SK-N-SH treated with all-trans-retinoic acid at 6 μM for 48 hours (cell line): Measurements from ENCODE around the gene PTOV1.

Experiments
- ATAC-seq: fragments of 200-7000 bp; cut with Tn5 transposase; 3 replicates; pipeline ENCODE4 v1.9.1; 2020; ENCODE audit warnings: mild to moderate bottlenecking, moderate library complexity
- BACH2 ChIP-seq: fragments of 250-450 bp; sonication (Bioruptor Pico); IDR thresholded peaks from 2 replicates; pipeline ENCODE4 v1.9.0; 2021; ENCODE audit warnings: mild to moderate bottlenecking, borderline replicate concordance
- ESRRG ChIP-seq: fragments of 250-450 bp; sonication (Bioruptor Pico); IDR thresholded peaks from 2 replicates; pipeline ENCODE4 v1.6.1; 2021; ENCODE audit warnings: mild to moderate bottlenecking
- GLIS3 ChIP-seq: fragments of 250-450 bp; sonication (Bioruptor Pico); IDR thresholded peaks from 2 replicates; pipeline ENCODE4 v1.5.0; 2020; ENCODE audit warnings: mild to moderate bottlenecking, moderate library complexity
- ISL1 ChIP-seq: fragments of 250-450 bp; sonication (Bioruptor Pico); IDR thresholded peaks from 2 replicates; pipeline ENCODE4 v2.1.2; 2022; ENCODE audit warnings: mild to moderate bottlenecking, moderate library complexity
- POU6F1 ChIP-seq: fragments of 250-450 bp; sonication (Bioruptor Pico); IDR thresholded peaks from 2 replicates; pipeline ENCODE4 v1.8.0; 2021; ENCODE audit warnings: low read depth, mild to moderate bottlenecking, moderate library complexity, borderline replicate concordance
- PPARA ChIP-seq: fragments of 250-450 bp; sonication (Bioruptor Pico); IDR thresholded peaks from 2 replicates; pipeline ENCODE4 v1.5.0; 2020; ENCODE audit warnings: mild to moderate bottlenecking, borderline replicate concordance
- RARB ChIP-seq: fragments of 250-450 bp; sonication (Bioruptor Pico); IDR thresholded peaks from 2 replicates; pipeline ENCODE4 v1.8.0; 2021; ENCODE audit warnings: mild to moderate bottlenecking, moderate library complexity
- SNAI2 ChIP-seq: fragments of 250-450 bp; sonication (Bioruptor Pico); IDR thresholded peaks from 2 replicates; pipeline ENCODE4 v1.5.0; 2020; ENCODE audit warnings: mild to moderate bottlenecking, moderate library complexity
- TCF4 ChIP-seq: fragments of 250-450 bp; sonication (Bioruptor Pico); IDR thresholded peaks from 2 replicates; pipeline ENCODE4 v1.8.0; 2021; ENCODE audit warnings: mild to moderate bottlenecking, moderate library complexity, borderline replicate concordance
- TOX ChIP-seq: fragments of 250-450 bp; sonication (Bioruptor Pico); IDR thresholded peaks from 2 replicates; pipeline ENCODE4 v1.8.0; 2021; ENCODE audit warnings: mild to moderate bottlenecking, moderate library complexity, borderline replicate concordance
- TSHZ2 ChIP-seq: fragments of 250-450 bp; sonication (Bioruptor Pico); IDR thresholded peaks from 2 replicates; pipeline ENCODE4 v1.5.0; 2020; ENCODE audit warnings: mild to moderate bottlenecking, moderate library complexity
- ZFP3 ChIP-seq: fragments of 250-450 bp; sonication (Bioruptor Pico); IDR thresholded peaks from 2 replicates; pipeline ENCODE4 v1.5.0; 2020; ENCODE audit warnings: mild to moderate bottlenecking, moderate library complexity
- ZFP30 ChIP-seq: fragments of 450-650 bp; formaldehyde crosslinking; IDR thresholded peaks from 2 replicates; pipeline ENCODE4 v1.5.0; 2022; ENCODE audit warnings: mild to moderate bottlenecking, moderate library complexity
- ZNF565 ChIP-seq: fragments of 450-650 bp; formaldehyde crosslinking; conservative IDR thresholded peaks from 2 replicates; pipeline ENCODE4 v1.5.0; 2020; ENCODE audit warnings: low read depth, mild to moderate bottlenecking, moderate library complexity
- ZNF70 ChIP-seq: fragments of 450-650 bp; formaldehyde crosslinking; IDR thresholded peaks from 2 replicates; pipeline ENCODE4 v1.5.0; 2020; ENCODE audit warnings: mild to moderate bottlenecking, moderate library complexity
- ZNF8 ChIP-seq: fragments of 450-650 bp; formaldehyde crosslinking; IDR thresholded peaks from 2 replicates; pipeline ENCODE4 v1.5.0; 2020; ENCODE audit warnings: mild to moderate bottlenecking, moderate library complexity

Gene PTOV1

GRCh38 chr19:49908480-49909420 lies 57.8 kb downstream of the PTOV1 start (continued):
- TF ChIP-seq POU6F1 (CRISPR knock-in tag): no peak
- no peak for TF ChIP-seq ZNF70 (CRISPR knock-in tag)
- no peak for TF ChIP-seq ESRRG (CRISPR knock-in tag)
- no peak for TF ChIP-seq ZFP30 (CRISPR knock-in tag)
- no peak for TF ChIP-seq ZNF8
- TF ChIP-seq GLIS3 (CRISPR knock-in tag): no peak
- TF ChIP-seq ISL1 (CRISPR knock-in tag): no peak
- TF ChIP-seq TCF4 (CRISPR knock-in tag): no peak
- TF ChIP-seq BACH2 (CRISPR knock-in tag): no peak

- TF ChIP-seq TSHZ2 (CRISPR knock-in tag) (no peak), PPARA (CRISPR knock-in tag) (no peak), SNAI2 (CRISPR knock-in tag) (no peak), ZNF70 (CRISPR knock-in tag) (no peak), TOX (CRISPR knock-in tag) (no peak), ZNF565 (no peak), GLIS3 (CRISPR knock-in tag) (no peak), ZFP3 (CRISPR knock-in tag) (no peak), RARB (CRISPR knock-in tag) (no peak)
- no peak for ATAC-seq
Measured at GRCh38 chr19:49910179-49910578, 59.2 kb downstream of the PTOV1 start.
